Stimulated activated memory B cell treated with anti-CD40 and anti-IgM and Interleukin-4, amounts not matched to agents 10 μg/mL and 1 μg/mL and 100 μg/mL, for 72 hours (primary cell): ENCODE measurements around the gene OAT.

ENCODE experiments used
- ATAC-seq: fragments of 150-1000 bp; cut with Tn5 transposase; 2 replicates; pipeline ENCODE4 v1.10.0; 2021
- H3K27ac Mint-ChIP-seq: one replicate; pipeline ENCODE4 v1.8.0; 2022; ENCODE audit warnings: mild to moderate bottlenecking, mixed read lengths
- H3K27me3 Mint-ChIP-seq: one replicate; pipeline ENCODE4 v1.8.0; 2022; ENCODE audit warnings: mixed read lengths
- H3K36me3 Mint-ChIP-seq: one replicate; pipeline ENCODE4 v1.8.0; 2022; ENCODE audit warnings: mixed read lengths
- H3K4me1 Mint-ChIP-seq: one replicate; pipeline ENCODE4 v1.8.0; 2022; ENCODE audit warnings: mixed read lengths
- H3K4me3 Mint-ChIP-seq: one replicate; pipeline ENCODE4 v1.8.0; 2022; ENCODE audit warnings: mild to moderate bottlenecking, moderate library complexity, mixed read lengths
- H3K9me3 Mint-ChIP-seq: one replicate; pipeline ENCODE4 v1.8.0; 2022; ENCODE audit warnings: mixed read lengths

The OAT gene

GRCh38 chr10:124392626-124393342 is 25.9 kb downstream of the OAT start:
- no peak overlapping the region for H3K27ac Mint-ChIP-seq
- H3K27me3 Mint-ChIP-seq, result no peaks in the 10 kb centered on the region
- no peak overlapping the region for H3K4me3 Mint-ChIP-seq
- H3K36me3 Mint-ChIP-seq, result no peaks in the 10 kb centered on the region
- H3K9me3 Mint-ChIP-seq, result peaks cover 4% of the 10 kb centered on the region
- no peaks in the 10 kb centered on the region for H3K4me1 Mint-ChIP-seq
- no peak for ATAC-seq

- Mint-ChIP-seq H3K4me1 (no peaks in the 10 kb centered on the region), H3K27me3 (no peaks in the 10 kb centered on the region), H3K36me3 (no peaks in the 10 kb centered on the region), H3K9me3 (peaks cover 4% of the 10 kb centered on the region), H3K4me3 (no peak overlapping the region), H3K27ac (no peak overlapping the region)
- ATAC-seq, result no peak
Observed at GRCh38 chr10:124390471-124391187, 28.1 kb downstream of the OAT start.

GRCh38 chr10:124389613-124390361 is 28.9 kb downstream of the OAT start:
- Mint-ChIP-seq H3K27me3 (peaks cover 5% of the 10 kb centered on the region), H3K27ac (no peak overlapping the region), H3K36me3 (no peaks in the 10 kb centered on the region), H3K4me3 (no peak overlapping the region), H3K4me1 (no peaks in the 10 kb centered on the region), H3K9me3 (peaks cover 4% of the 10 kb centered on the region)
- ATAC-seq, result no peak

GRCh38 chr10:124388823-124389612 is 29.7 kb downstream of the OAT start:
- H3K4me3 Mint-ChIP-seq, result peak overlapping the region; percentile 41
- peak; percentile 93 for ATAC-seq
- H3K27me3 Mint-ChIP-seq, result peaks cover 12% of the 10 kb centered on the region
- no peaks in the 10 kb centered on the region for H3K4me1 Mint-ChIP-seq
- no peaks in the 10 kb centered on the region for H3K36me3 Mint-ChIP-seq
- H3K27ac Mint-ChIP-seq, result no peak overlapping the region
- peaks cover 4% of the 10 kb centered on the region for H3K9me3 Mint-ChIP-seq

GRCh38 chr10:124388476-124388822 is 30.3 kb downstream of the OAT start:
- H3K27ac Mint-ChIP-seq, result no peak overlapping the region

GRCh38 chr10:124387078-124387874 is 31.4 kb downstream of the OAT start:
- no peak overlapping the region for H3K27ac Mint-ChIP-seq
- no peaks in the 10 kb centered on the region for H3K36me3 Mint-ChIP-seq
- H3K9me3 Mint-ChIP-seq, result no peaks in the 10 kb centered on the region
- H3K4me1 Mint-ChIP-seq, result no peaks in the 10 kb centered on the region
- no peak for ATAC-seq
- peaks cover 23% of the 10 kb centered on the region for H3K27me3 Mint-ChIP-seq
- H3K4me3 Mint-ChIP-seq, result no peak overlapping the region

More at GRCh38 chr10:124388476-124388822, 30.3 kb downstream of the OAT start:
- H3K36me3 Mint-ChIP-seq, result no peaks in the 10 kb centered on the region
- ATAC-seq, result no peak
- peaks cover 17% of the 10 kb centered on the region for H3K27me3 Mint-ChIP-seq
- peak overlapping the region; percentile 41 for H3K4me3 Mint-ChIP-seq
- H3K4me1 Mint-ChIP-seq, result no peaks in the 10 kb centered on the region
- peaks cover 4% of the 10 kb centered on the region for H3K9me3 Mint-ChIP-seq

GRCh38 chr10:124386186-124387077 is 32.3 kb downstream of the OAT start:
- Mint-ChIP-seq H3K27me3 (peaks cover 27% of the 10 kb centered on the region), H3K9me3 (no peaks in the 10 kb centered on the region), H3K4me1 (no peaks in the 10 kb centered on the region), H3K27ac (no peak overlapping the region), H3K36me3 (no peaks in the 10 kb centered on the region), H3K4me3 (no peak overlapping the region)
- no peak for ATAC-seq

- no peak for ATAC-seq
- Mint-ChIP-seq H3K36me3 (peaks cover 1% of the 10 kb centered on the region), H3K27me3 (peaks cover 35% of the 10 kb centered on the region), H3K27ac (no peak overlapping the region), H3K9me3 (no peaks in the 10 kb centered on the region), H3K4me1 (no peaks in the 10 kb centered on the region), H3K4me3 (no peak overlapping the region)
Observed at GRCh38 chr10:124385627-124386185, 33.0 kb downstream of the OAT start.

- no peak for ATAC-seq
- Mint-ChIP-seq H3K4me3 (no peak overlapping the region), H3K4me1 (no peaks in the 10 kb centered on the region), H3K27ac (no peak overlapping the region), H3K27me3 (peaks cover 45% of the 10 kb centered on the region), H3K9me3 (no peaks in the 10 kb centered on the region), H3K36me3 (peaks cover 5% of the 10 kb centered on the region)
Observed at GRCh38 chr10:124384591-124385190, 34.0 kb downstream of the OAT start.

GRCh38 chr10:124384172-124384571 is 34.6 kb downstream of the OAT start:
- Mint-ChIP-seq H3K4me1 (no peaks in the 10 kb centered on the region), H3K4me3 (no peak overlapping the region)
- no peak for ATAC-seq

GRCh38 chr10:124383496-124383895 is 35.2 kb downstream of the OAT start:
- peaks cover 54% of the 10 kb centered on the region for H3K27me3 Mint-ChIP-seq
- peaks cover 5% of the 10 kb centered on the region for H3K36me3 Mint-ChIP-seq
- no peaks in the 10 kb centered on the region for H3K4me1 Mint-ChIP-seq
- ATAC-seq, result no peak
- H3K9me3 Mint-ChIP-seq, result no peaks in the 10 kb centered on the region
- H3K4me3 Mint-ChIP-seq, result no peak overlapping the region
- no peak overlapping the region for H3K27ac Mint-ChIP-seq

More at GRCh38 chr10:124384172-124384571, 34.6 kb downstream of the OAT start:
- H3K9me3 Mint-ChIP-seq, result no peaks in the 10 kb centered on the region
- H3K27ac Mint-ChIP-seq, result no peak overlapping the region
- peaks cover 5% of the 10 kb centered on the region for H3K36me3 Mint-ChIP-seq
- peaks cover 48% of the 10 kb centered on the region for H3K27me3 Mint-ChIP-seq

GRCh38 chr10:124381011-124381611 is 37.6 kb downstream of the OAT start:
- no peaks in the 10 kb centered on the region for H3K9me3 Mint-ChIP-seq
- no peak overlapping the region for H3K27ac Mint-ChIP-seq
- peaks cover 77% of the 10 kb centered on the region for H3K27me3 Mint-ChIP-seq
- H3K4me1 Mint-ChIP-seq, result no peaks in the 10 kb centered on the region
- no peak overlapping the region for H3K4me3 Mint-ChIP-seq
- H3K36me3 Mint-ChIP-seq, result peaks cover 5% of the 10 kb centered on the region
- ATAC-seq, result no peak
